Body of pancreas (tissue), 4 donors: ENCODE measurements around the gene GTPBP1. TPM values are rescaled to one million over a fixed set of nuclear protein-coding genes. Genes with fewer than 3 reads are reported as not detected.
A peak's percentile ranks its signal among the peaks of the same experiment; 100 is the strongest.

Experiments used
- ATAC-seq: fragments of 150-250 bp; one replicate; pipeline ENCODE4 v1.9.1; 2016
- DNase-seq, 4 donors: peaks; one replicate each; pipeline ENCODE4 v3.0.0-alpha.2; 2019
- H3K27ac ChIP-seq, 4 donors: fragments of 200-600 bp; sonication (generic); 1 replicate in 3 of 4; 2 replicates in 1 of 4; pipeline versions ENCODE4 v1.5.1 to v1.6.1; 2016 to 2019; ENCODE audit warnings: mild to moderate bottlenecking in 1 of 4, mixed read lengths in 1 of 4, moderate library complexity in 1 of 4
- H3K27me3 ChIP-seq, 2 donors: fragments of 200-600 bp; sonication (generic); one replicate each; pipeline ENCODE4 v1.6.0; 2016; ENCODE audit warnings: mild to moderate bottlenecking in 1 of 2
- H3K36me3 ChIP-seq, 2 donors: fragments of 200-600 bp; sonication (generic); replicated peaks in 1 of 2; 2 replicates each; pipeline ENCODE4 v1.5.1; 2016; ENCODE audit warnings: low read depth in 2 of 2; ENCODE audit not compliant: insufficient read depth in 1 of 2
- H3K4me1 ChIP-seq: fragments of 200-600 bp; sonication (generic); one replicate; pipeline ENCODE4 v1.6.0; 2016
- H3K4me3 ChIP-seq, 2 donors: fragments of 200-600 bp; sonication (generic); 1 replicate in 1 of 2; 2 replicates in 1 of 2; pipeline ENCODE4 v1.5.1; 2016 to 2019
- H3K9me3 ChIP-seq, 3 donors: fragments of 200-600 bp; sonication (generic); 1 replicate in 2 of 3; 2 replicates in 1 of 3; pipeline ENCODE4 v1.5.1; 2016
- POLR2A ChIP-seq, 3 donors: fragments of 450-650 bp; IDR thresholded peaks; one replicate each; pipeline ENCODE4 v1.6.1; 2016; ENCODE audit warnings: antibody characterized with exemption in 3 of 3, mild to moderate bottlenecking in 2 of 3
- WGBS, 2 donors: methylation state at CpG; one replicate each; pipeline ENCODE4 v1.1.5; 2017; 5-methylcytosine and 5-hydroxymethylcytosine counted together
- intact Hi-C: fragments of 100-400 bp; cut with DNase I; formaldehyde crosslinking; loops from one replicate; pipeline ENCODE4 v1.15.1; 2023
- total RNA-seq, 2 donors: library from RNA; depleted of rRNA; stranded (reverse); fragments of >200 nt; gene quantifications; one replicate each; pipeline ENCODE4 v1.1.0, GENCODE V29; 2016
- TF ChIP-seq, protein P1 (sequence below), 7 experiments: fragments of 450-650 bp in 4 of 7; fragments of 200-600 bp in 3 of 7; sonication (generic) in 3 of 7; IDR thresholded peaks; one replicate each; pipeline ENCODE4 v1.5.1; 2016 to 2019; ENCODE audit warnings: antibody characterized with exemption in 7 of 7

GTPBP1 gene
- total RNA-seq, 2 donors from 2014 or later = 34.0 to 53.4 TPM

- Histone ChIP-seq H3K27me3 (no peaks in the 10 kb centered on the region), H3K9me3 (no peaks in the 10 kb centered on the region), H3K4me3 (peak overlapping the region; percentile 49 to 67), H3K4me1 (peaks cover 56% of the 10 kb centered on the region), H3K27ac (peak overlapping the region; percentile 33 to 99 (median 98)), H3K36me3 (no peaks in the 10 kb centered on the region)
- 11 to 16% methylated on average over 6 of the region's 6 CpGs for WGBS, 2 donors
- TF ChIP-seq, protein P1, sequence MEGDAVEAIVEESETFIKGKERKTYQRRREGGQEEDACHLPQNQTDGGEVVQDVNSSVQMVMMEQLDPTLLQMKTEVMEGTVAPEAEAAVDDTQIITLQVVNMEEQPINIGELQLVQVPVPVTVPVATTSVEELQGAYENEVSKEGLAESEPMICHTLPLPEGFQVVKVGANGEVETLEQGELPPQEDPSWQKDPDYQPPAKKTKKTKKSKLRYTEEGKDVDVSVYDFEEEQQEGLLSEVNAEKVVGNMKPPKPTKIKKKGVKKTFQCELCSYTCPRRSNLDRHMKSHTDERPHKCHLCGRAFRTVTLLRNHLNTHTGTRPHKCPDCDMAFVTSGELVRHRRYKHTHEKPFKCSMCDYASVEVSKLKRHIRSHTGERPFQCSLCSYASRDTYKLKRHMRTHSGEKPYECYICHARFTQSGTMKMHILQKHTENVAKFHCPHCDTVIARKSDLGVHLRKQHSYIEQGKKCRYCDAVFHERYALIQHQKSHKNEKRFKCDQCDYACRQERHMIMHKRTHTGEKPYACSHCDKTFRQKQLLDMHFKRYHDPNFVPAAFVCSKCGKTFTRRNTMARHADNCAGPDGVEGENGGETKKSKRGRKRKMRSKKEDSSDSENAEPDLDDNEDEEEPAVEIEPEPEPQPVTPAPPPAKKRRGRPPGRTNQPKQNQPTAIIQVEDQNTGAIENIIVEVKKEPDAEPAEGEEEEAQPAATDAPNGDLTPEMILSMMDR (IDR thresholded peaks at IDR 0.05) = no peak
- TF ChIP-seq POLR2A (IDR thresholded peaks at IDR 0.05) = no peak
- no peak for ATAC-seq
- intact Hi-C loops = no loop called here
- DNase-seq = no peak
Measured at GRCh38 chr22:38699784-38700183, 6.0 kb upstream of the GTPBP1 start.

DNA sequence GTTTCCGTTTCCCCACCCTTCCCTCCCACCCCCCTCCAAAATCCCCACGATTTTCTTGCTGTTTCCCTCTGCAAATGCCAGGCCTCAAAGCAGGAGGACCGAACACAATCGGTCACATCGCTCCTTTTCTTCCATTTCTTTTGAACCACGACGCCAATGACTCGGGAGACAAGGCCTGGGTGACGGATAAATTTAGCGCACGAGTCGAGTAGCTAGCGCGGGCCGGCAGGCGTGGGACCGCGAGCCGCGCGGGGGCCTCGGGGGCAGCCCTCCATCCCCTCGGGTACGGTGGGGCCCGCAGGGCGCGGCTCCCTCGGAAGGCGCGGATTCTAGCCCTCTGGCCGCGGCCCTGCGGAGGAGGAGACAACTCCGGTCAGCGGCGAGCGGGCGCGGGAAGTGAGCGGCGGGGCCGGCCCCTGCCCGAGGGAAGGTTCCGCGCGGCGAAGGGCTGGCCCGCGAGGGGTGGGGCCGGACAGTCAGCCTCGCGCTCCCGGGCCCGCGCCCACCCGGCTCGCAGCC is 5.4 kb upstream of the GTPBP1 start:
- peaks cover 60% of the 10 kb centered on the region for H3K4me1 ChIP-seq
- TF ChIP-seq, protein P1 (IDR thresholded peaks at IDR 0.05) = no peak
- TF ChIP-seq POLR2A (IDR thresholded peaks at IDR 0.05) = no peak
- intact Hi-C loops = no loop called here
- H3K27me3 ChIP-seq = no peaks in the 10 kb centered on the region
- H3K27ac ChIP-seq = peak overlapping the region; percentile 92 to 99 (median 98)
- H3K36me3 ChIP-seq = no peaks in the 10 kb centered on the region
- DNase-seq (peak; percentile 67 to 74 (median 69)), ATAC-seq (peak; percentile 31)
- 0% methylated on average over 17 to 49 of the region's 57 CpGs for WGBS, 2 donors
- H3K4me3 ChIP-seq = peak overlapping the region; percentile 49 to 67
- no peaks in the 10 kb centered on the region for H3K9me3 ChIP-seq

- TF ChIP-seq, protein P1 (IDR thresholded peaks at IDR 0.05) = peak in 2 of 7 experiments; percentile 20 to 43
- TF ChIP-seq POLR2A (IDR thresholded peaks at IDR 0.05) = peak; percentile 75 to 95 (median 90)
- intact Hi-C loops = no loop called here
- H3K27me3 ChIP-seq = no peaks in the 10 kb centered on the region
- peak; percentile 63 for ATAC-seq
- H3K4me1 ChIP-seq = peaks cover 54% of the 10 kb centered on the region
- 0% methylated on average over 18 to 88 of the region's 94 CpGs for WGBS, 2 donors
- H3K27ac ChIP-seq = peak within 1 kb of the TSS; percentile 92 to 99 (median 98)
- peak; percentile 94 to 96 (median 96) for DNase-seq
- no peaks in the 10 kb centered on the region for H3K9me3 ChIP-seq
- peak within 1 kb of the TSS; percentile 67 to 73 for H3K4me3 ChIP-seq
- no peaks in the 10 kb centered on the region for H3K36me3 ChIP-seq
Measured at GRCh38 chr22:38700789-38701628, 4.7 kb upstream of the GTPBP1 start, which contains the start of gene JOSD1. JOSD1 (minus strand) TSS chr22:38700943; CDS start chr22:38699987, 956 bp downstream.

DNA sequence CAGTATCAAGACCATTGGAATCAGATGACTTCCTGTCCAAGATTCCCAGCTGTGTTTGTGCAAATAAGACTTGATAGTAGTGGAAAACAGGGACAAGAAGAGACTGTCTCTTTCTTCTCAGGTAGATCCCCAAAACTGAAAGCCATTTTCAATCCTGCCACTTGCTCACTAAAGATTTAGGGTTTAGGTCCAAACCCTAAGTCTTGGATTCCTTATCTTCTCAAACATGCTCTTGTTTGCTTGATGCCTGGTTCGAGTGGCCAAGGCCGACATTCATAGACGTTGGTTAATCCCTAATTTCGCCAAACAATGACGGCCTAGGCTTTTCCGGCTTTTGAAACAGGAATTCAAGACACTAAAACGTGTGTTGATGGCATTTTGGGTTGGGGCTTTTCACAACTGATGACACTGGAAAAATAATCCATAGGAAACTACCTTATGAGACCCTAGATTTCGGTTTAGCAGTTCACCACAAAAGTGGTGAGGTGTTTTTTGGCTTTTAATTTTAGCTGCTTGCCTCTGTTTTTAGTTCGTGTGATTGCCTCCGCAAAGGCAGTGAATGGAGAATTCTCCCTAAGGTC is 1.0 kb upstream of the GTPBP1 start:
- Histone ChIP-seq H3K36me3 (no peaks in the 10 kb centered on the region), H3K27me3 (no peaks in the 10 kb centered on the region), H3K4me1 (peaks cover 44% of the 10 kb centered on the region), H3K27ac (peak overlapping the region; percentile 55 to 96 (median 72)), H3K4me3 (no peak overlapping the region), H3K9me3 (no peaks in the 10 kb centered on the region)
- intact Hi-C loops = no loop called here
- peak in 1 of 4 donors; percentile 17 for DNase-seq
- WGBS, 2 donors = 4 to 5% methylated on average over 10 of the region's 10 CpGs
- no peak for ATAC-seq
- TF ChIP-seq, protein P1 (IDR thresholded peaks at IDR 0.05) = no peak
- no peak for TF ChIP-seq POLR2A (IDR thresholded peaks at IDR 0.05)
